HepG2 (cell line): ENCODE data around the gene ZNF607. TPM values are rescaled to one million over a fixed set of nuclear protein-coding genes. Genes with fewer than 3 reads are reported as not detected.

Source experiments
- CBX5 ChIP-seq: sonication (generic); formaldehyde crosslinking; IDR thresholded peaks from 2 replicates; pipeline ENCODE4 v1.4.0; 2020; ENCODE audit warnings: missing genetic modification reagents, borderline replicate concordance
- EEA1 ChIP-seq: sonication (generic); formaldehyde crosslinking; IDR thresholded peaks from 2 replicates; pipeline ENCODE4 v1.5.1; 2020; ENCODE audit warnings: mild to moderate bottlenecking, missing genetic modification reagents, borderline replicate concordance
- KLF11 ChIP-seq: IDR thresholded peaks from 2 replicates; pipeline ENCODE4 v1.6.1; 2016; ENCODE audit warnings: missing compliant biosample characterization
- KLF12 ChIP-seq: sonication (generic); formaldehyde crosslinking; IDR thresholded peaks from 2 replicates; pipeline ENCODE4 v1.4.0; 2020; ENCODE audit warnings: missing genetic modification reagents, borderline replicate concordance
- MED1 ChIP-seq: sonication (generic); formaldehyde crosslinking; IDR thresholded peaks from 2 replicates; pipeline ENCODE4 v1.4.0; 2020; ENCODE audit warnings: missing genetic modification reagents
- MYC ChIP-seq: sonication (generic); formaldehyde crosslinking; IDR thresholded peaks from 2 replicates; pipeline ENCODE4 v1.9.0; 2021; ENCODE audit warnings: missing genetic modification reagents, borderline replicate concordance
- NRL ChIP-seq: sonication (generic); formaldehyde crosslinking; IDR thresholded peaks from 2 replicates; pipeline ENCODE4 v1.5.0; 2020; ENCODE audit warnings: missing genetic modification reagents, mild to moderate bottlenecking, moderate library complexity, borderline replicate concordance
- RFX1 ChIP-seq: fragments of 450-650 bp; IDR thresholded peaks from 2 replicates; pipeline ENCODE4 v1.6.1; 2017
- ZBTB20 ChIP-seq: sonication (generic); formaldehyde crosslinking; IDR thresholded peaks from 2 replicates; pipeline ENCODE4 v1.8.1; 2023; ENCODE audit warnings: missing genetic modification reagents, low read depth, mild to moderate bottlenecking, borderline replicate concordance
- ZFP1 ChIP-seq: IDR thresholded peaks from 2 replicates; pipeline ENCODE4 v1.6.1; 2016
- ZFP62 ChIP-seq: sonication (generic); formaldehyde crosslinking; IDR thresholded peaks from 2 replicates; pipeline ENCODE4 v1.4.0; 2020; ENCODE audit warnings: missing genetic modification reagents
- ZFP90 ChIP-seq: sonication (generic); formaldehyde crosslinking; IDR thresholded peaks from 2 replicates; pipeline ENCODE4 v1.8.0; 2022; ENCODE audit warnings: missing genetic modification reagents, mild to moderate bottlenecking, inconsistent platforms, borderline replicate concordance
- ZNF136 ChIP-seq: sonication (generic); formaldehyde crosslinking; IDR thresholded peaks from 2 replicates; pipeline ENCODE4 v1.8.1; 2022; ENCODE audit warnings: low read depth, mild to moderate bottlenecking, moderate library complexity, missing genetic modification reagents
- ZNF547 ChIP-seq: sonication (generic); formaldehyde crosslinking; IDR thresholded peaks from 2 replicates; pipeline ENCODE4 v1.5.1; 2020; ENCODE audit warnings: mild to moderate bottlenecking, missing genetic modification reagents
- ZNF556 ChIP-seq: sonication (generic); formaldehyde crosslinking; IDR thresholded peaks from 2 replicates; pipeline ENCODE4 v1.4.0; 2020; ENCODE audit warnings: mild to moderate bottlenecking, missing genetic modification reagents, borderline replicate concordance
- ZNF749 ChIP-seq: sonication (generic); formaldehyde crosslinking; IDR thresholded peaks from 2 replicates; pipeline ENCODE4 v1.8.0; 2022; ENCODE audit warnings: mild to moderate bottlenecking, missing genetic modification reagents, moderate library complexity, borderline replicate concordance
- ZSCAN21 ChIP-seq: sonication (generic); formaldehyde crosslinking; IDR thresholded peaks from 2 replicates; pipeline ENCODE4 v1.8.0; 2022; ENCODE audit warnings: mild to moderate bottlenecking, missing genetic modification reagents, moderate library complexity, borderline replicate concordance
- polyA plus RNA-seq, 8 experiments: library from polyadenylated mRNA; depleted of rRNA in 3 of 8; stranded (reverse) in 7 of 8; unstranded in 1 of 8; fragments of >200 nt; fragmentation: Illumina TruSeq in 4 of 8; extraction: Trizol in 4 of 8; gene quantifications; 2 replicates each; pipeline versions ENCODE4 v1.2.1 to v1.2.3, GENCODE V29; 2011 to 2016; ENCODE audit warnings: low read depth in 4 of 8, missing spikeins in 1 of 8, mixed read lengths in 1 of 8; ENCODE audit not compliant: insufficient read depth in 1 of 8
- total RNA-seq, 5 experiments: library from RNA; depleted of rRNA; stranded (reverse); fragments of >200 nt; fragmentation: Illumina TruSeq; extraction: Trizol; gene quantifications; 2 replicates each; pipeline ENCODE4 v1.2.3, GENCODE V29; 2016; ENCODE audit warnings: low read depth in 1 of 5
- TF ChIP-seq, protein P1 (sequence below): sonication (generic); formaldehyde crosslinking; IDR thresholded peaks from 2 replicates; pipeline ENCODE4 v1.5.0; 2020; ENCODE audit warnings: mild to moderate bottlenecking, low read depth, missing genetic modification reagents, borderline replicate concordance
- TF ChIP-seq, protein P2 (sequence below): IDR thresholded peaks from 2 replicates; pipeline ENCODE4 v1.6.1; 2016; ENCODE audit warnings: control low read depth
- TF ChIP-seq, protein P3 (sequence below), 2 experiments: sonication (generic) in 1 of 2; formaldehyde crosslinking in 1 of 2; IDR thresholded peaks; 2 replicates each; pipeline versions ENCODE4 v1.4.0 to v1.6.1; 2016 to 2020; ENCODE audit warnings: borderline replicate concordance in 1 of 2, low read depth in 1 of 2, mild to moderate bottlenecking in 1 of 2, missing genetic modification reagents in 1 of 2
- TF ChIP-seq, protein P4 (sequence below): fragments of 450-650 bp; IDR thresholded peaks from 2 replicates; pipeline ENCODE4 v1.6.1; 2017

The ZNF607 gene
- total and polyA plus RNA-seq, 2 of the 13 experiments (the other 11 are each of a cell fraction or from before 2014, with no cell fraction given), result 3.8 to 8.3 TPM

DNA sequence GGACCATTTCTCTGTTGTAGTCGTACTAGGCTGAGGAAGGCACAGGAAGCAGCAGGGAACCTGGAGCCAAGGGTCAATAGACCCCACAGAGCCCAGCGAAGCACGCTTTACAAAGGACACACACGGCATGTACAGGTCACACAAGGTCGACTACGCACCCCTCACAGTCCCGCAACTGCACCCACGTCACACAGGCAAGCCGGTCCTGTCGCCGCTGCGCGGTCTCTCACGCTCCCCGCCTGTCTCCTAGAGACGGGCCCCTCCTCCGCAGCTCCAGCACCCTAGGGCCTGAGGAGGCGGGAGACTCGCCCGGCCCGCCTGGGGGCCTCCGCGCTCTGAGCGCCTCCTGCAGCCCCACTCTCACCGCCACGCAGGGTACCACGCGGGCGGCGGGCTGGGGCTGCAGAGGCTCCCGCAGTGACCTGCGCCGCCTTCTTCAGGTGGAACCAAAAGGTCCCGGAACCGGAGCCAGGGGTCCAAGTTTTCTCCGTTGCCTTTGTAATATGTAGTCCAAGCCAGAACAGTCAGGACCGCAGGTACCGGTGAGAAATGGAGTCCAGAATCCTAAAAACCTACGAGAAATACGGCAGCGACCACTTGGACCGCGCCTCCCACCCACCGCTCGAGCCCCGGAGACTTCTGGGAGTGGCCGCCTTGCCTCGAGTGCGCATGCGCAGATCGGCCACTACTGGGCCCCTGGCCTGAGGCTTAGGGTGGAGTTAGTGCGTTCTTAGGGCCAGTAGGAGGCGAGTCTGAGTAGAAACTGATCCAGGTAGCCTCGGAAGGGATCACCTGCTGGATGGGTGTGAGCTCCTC, at the start of gene ZNF607 (continued):
- TF ChIP-seq ZFP90 (CRISPR knock-in tag) (no peak), KLF12 (CRISPR knock-in tag) (no peak), ZNF556 (CRISPR knock-in tag) (peak; percentile 32; the same call in 1 of the 2 replicates), ZFP62 (CRISPR knock-in tag) (no peak), CBX5 (CRISPR knock-in tag) (no peak), EEA1 (CRISPR knock-in tag) (0 out of 2 replicates have a peak, but pooled peaks have one; percentile 60), MED1 (CRISPR knock-in tag) (no peak), ZBTB20 (CRISPR knock-in tag) (no peak), ZSCAN21 (no peak), ZFP1 (CRISPR knock-in tag) (no peak), ZNF547 (CRISPR knock-in tag) (peak; percentile 71), ZNF136 (peak; percentile 83; the same call in 1 of the 2 replicates), MYC (CRISPR knock-in tag) (peak; percentile 73; the same call in 1 of the 2 replicates), ZNF749 (CRISPR knock-in tag) (no peak), RFX1 (peak; percentile 65; the same call in 1 of the 2 replicates), NRL (no peak), KLF11 (CRISPR knock-in tag) (no peak)
- TF ChIP-seq, protein P1, sequence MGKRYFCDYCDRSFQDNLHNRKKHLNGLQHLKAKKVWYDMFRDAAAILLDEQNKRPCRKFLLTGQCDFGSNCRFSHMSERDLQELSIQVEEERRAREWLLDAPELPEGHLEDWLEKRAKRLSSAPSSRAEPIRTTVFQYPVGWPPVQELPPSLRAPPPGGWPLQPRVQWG (CRISPR knock-in tag), result no peak
- TF ChIP-seq, protein P2, sequence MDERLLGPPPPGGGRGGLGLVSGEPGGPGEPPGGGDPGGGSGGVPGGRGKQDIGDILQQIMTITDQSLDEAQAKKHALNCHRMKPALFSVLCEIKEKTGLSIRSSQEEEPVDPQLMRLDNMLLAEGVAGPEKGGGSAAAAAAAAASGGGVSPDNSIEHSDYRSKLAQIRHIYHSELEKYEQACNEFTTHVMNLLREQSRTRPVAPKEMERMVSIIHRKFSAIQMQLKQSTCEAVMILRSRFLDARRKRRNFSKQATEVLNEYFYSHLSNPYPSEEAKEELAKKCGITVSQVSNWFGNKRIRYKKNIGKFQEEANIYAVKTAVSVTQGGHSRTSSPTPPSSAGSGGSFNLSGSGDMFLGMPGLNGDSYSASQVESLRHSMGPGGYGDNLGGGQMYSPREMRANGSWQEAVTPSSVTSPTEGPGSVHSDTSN (CRISPR knock-in tag), result no peak
- TF ChIP-seq, protein P3, sequence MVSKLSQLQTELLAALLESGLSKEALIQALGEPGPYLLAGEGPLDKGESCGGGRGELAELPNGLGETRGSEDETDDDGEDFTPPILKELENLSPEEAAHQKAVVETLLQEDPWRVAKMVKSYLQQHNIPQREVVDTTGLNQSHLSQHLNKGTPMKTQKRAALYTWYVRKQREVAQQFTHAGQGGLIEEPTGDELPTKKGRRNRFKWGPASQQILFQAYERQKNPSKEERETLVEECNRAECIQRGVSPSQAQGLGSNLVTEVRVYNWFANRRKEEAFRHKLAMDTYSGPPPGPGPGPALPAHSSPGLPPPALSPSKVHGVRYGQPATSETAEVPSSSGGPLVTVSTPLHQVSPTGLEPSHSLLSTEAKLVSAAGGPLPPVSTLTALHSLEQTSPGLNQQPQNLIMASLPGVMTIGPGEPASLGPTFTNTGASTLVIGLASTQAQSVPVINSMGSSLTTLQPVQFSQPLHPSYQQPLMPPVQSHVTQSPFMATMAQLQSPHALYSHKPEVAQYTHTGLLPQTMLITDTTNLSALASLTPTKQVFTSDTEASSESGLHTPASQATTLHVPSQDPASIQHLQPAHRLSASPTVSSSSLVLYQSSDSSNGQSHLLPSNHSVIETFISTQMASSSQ (IDR thresholded peaks at IDR 0.05; ENCODE audit: low read depth), result no peak
- TF ChIP-seq, protein P3 (CRISPR knock-in tag; IDR thresholded peaks at IDR 0.05; ENCODE audit: borderline replicate concordance), result peak; percentile 37; the same call in 1 of the 2 replicates
- TF ChIP-seq, protein P4, sequence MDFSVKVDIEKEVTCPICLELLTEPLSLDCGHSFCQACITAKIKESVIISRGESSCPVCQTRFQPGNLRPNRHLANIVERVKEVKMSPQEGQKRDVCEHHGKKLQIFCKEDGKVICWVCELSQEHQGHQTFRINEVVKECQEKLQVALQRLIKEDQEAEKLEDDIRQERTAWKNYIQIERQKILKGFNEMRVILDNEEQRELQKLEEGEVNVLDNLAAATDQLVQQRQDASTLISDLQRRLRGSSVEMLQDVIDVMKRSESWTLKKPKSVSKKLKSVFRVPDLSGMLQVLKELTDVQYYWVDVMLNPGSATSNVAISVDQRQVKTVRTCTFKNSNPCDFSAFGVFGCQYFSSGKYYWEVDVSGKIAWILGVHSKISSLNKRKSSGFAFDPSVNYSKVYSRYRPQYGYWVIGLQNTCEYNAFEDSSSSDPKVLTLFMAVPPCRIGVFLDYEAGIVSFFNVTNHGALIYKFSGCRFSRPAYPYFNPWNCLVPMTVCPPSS, result no peak
